Neural progenitor cell (in vitro differentiated cells): ENCODE data around the gene CFAP74.

Experiments used
- EZH2 ChIP-seq: fragments of 200-600 bp; sonication (generic); IDR thresholded peaks from 2 replicates; pipeline ENCODE4 v1.6.1; 2017; ENCODE audit warnings: antibody characterized with exemption, mild to moderate bottlenecking, moderate library complexity
- EZH2phosphoT487 ChIP-seq: fragments of 200-600 bp; sonication (generic); IDR thresholded peaks from 2 replicates; pipeline ENCODE4 v1.6.1; 2017; ENCODE audit warnings: antibody characterized with exemption
- TF ChIP-seq, protein P1 (sequence below): fragments of 200-600 bp; sonication (generic); IDR thresholded peaks from 2 replicates; pipeline ENCODE4 v1.5.1; 2017; ENCODE audit warnings: antibody characterized with exemption, mild to moderate bottlenecking

DNA sequence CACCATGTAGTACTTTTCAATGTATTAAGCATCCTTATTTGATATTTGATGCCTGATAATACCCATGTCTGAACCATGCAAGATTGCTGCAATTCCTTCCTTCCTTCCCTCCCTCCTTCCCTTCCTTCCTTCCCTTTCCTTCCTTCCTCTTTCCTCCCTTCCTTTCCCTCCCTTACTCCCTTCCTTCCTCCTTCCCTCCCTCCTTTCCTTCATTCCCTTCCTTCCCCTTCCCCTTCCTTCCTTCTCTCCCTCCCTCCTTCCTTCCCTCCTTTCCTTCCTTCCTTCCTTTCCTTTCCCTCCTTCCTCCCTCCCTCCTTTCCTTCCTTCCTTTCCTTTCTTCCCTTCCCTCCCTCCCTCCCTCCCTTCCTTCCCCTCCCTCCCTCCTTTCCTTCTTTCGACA is 54.8 kb downstream of the CFAP74 start:
- TF ChIP-seq, protein P1, sequence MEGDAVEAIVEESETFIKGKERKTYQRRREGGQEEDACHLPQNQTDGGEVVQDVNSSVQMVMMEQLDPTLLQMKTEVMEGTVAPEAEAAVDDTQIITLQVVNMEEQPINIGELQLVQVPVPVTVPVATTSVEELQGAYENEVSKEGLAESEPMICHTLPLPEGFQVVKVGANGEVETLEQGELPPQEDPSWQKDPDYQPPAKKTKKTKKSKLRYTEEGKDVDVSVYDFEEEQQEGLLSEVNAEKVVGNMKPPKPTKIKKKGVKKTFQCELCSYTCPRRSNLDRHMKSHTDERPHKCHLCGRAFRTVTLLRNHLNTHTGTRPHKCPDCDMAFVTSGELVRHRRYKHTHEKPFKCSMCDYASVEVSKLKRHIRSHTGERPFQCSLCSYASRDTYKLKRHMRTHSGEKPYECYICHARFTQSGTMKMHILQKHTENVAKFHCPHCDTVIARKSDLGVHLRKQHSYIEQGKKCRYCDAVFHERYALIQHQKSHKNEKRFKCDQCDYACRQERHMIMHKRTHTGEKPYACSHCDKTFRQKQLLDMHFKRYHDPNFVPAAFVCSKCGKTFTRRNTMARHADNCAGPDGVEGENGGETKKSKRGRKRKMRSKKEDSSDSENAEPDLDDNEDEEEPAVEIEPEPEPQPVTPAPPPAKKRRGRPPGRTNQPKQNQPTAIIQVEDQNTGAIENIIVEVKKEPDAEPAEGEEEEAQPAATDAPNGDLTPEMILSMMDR, result no peak
- no peak for TF ChIP-seq EZH2
- TF ChIP-seq EZH2phosphoT487, result no peak
